H1 (cell line): Measurements from ENCODE around the gene CCDC9B.

Experiments used
- BRCA1 ChIP-seq: IDR thresholded peaks from 2 replicates; pipeline ENCODE4 v1.6.1; 2012; ENCODE audit warnings: low read depth, low read length, improper control_type of control experiment
- EZH2 ChIP-seq: fragments of 200-600 bp; sonication (generic); IDR thresholded peaks from 2 replicates; pipeline ENCODE4 v1.7.1; 2012; ENCODE audit warnings: low read depth, mild to moderate bottlenecking, moderate library complexity, low read length, inconsistent platforms; ENCODE audit not compliant: severe bottlenecking
- POLR2A ChIP-seq, 2 experiments: IDR thresholded peaks; 1 replicate in 1 of 2; 2 replicates in 1 of 2; pipeline ENCODE4 v1.6.1; 2011; ENCODE audit warnings: low read depth in 2 of 2, low read length in 2 of 2, mild to moderate bottlenecking in 2 of 2; ENCODE audit errors: control extremely low read depth in 1 of 2
- RAD21 ChIP-seq, 2 experiments: IDR thresholded peaks in 1 of 2; conservative IDR thresholded peaks in 1 of 2; 2 replicates each; pipeline ENCODE4 v1.6.1; 2011; ENCODE audit warnings: low read depth in 2 of 2, low read length in 2 of 2, improper control_type of control experiment in 1 of 2, inconsistent platforms in 1 of 2, mild to moderate bottlenecking in 1 of 2, moderate library complexity in 1 of 2
- RXRA ChIP-seq: IDR thresholded peaks from 2 replicates; pipeline ENCODE4 v1.6.1; 2011; ENCODE audit warnings: low read depth, mild to moderate bottlenecking, low read length, moderate library complexity; ENCODE audit not compliant: insufficient read depth
- SIN3A ChIP-seq, 2 experiments: IDR thresholded peaks in 1 of 2; conservative IDR thresholded peaks in 1 of 2; 2 replicates each; pipeline ENCODE4 v1.6.1; 2011 to 2012; ENCODE audit warnings: low read length in 2 of 2, improper control_type of control experiment in 1 of 2, low read depth in 1 of 2, mild to moderate bottlenecking in 1 of 2
- TAF1 ChIP-seq: IDR thresholded peaks from 2 replicates; pipeline ENCODE4 v1.6.1; 2011; ENCODE audit warnings: mild to moderate bottlenecking, low read depth, low read length
- TAF7 ChIP-seq: optimal IDR thresholded peaks from 2 replicates; pipeline ENCODE3; 2011; ENCODE audit warnings: low read depth, mild to moderate bottlenecking, inconsistent platforms, low read length, moderate library complexity, borderline replicate concordance
- TCF12 ChIP-seq: IDR thresholded peaks from 2 replicates; pipeline ENCODE4 v1.6.1; 2011; ENCODE audit warnings: low read depth, mild to moderate bottlenecking, low read length
- ZNF274 ChIP-seq: IDR thresholded peaks from 2 replicates; pipeline ENCODE4 v1.7.0; 2012; ENCODE audit warnings: low read length, borderline replicate concordance; ENCODE audit errors: extremely low read depth
- TF ChIP-seq, protein P1 (sequence below), 3 experiments: IDR thresholded peaks; 1 replicate in 2 of 3; 2 replicates in 1 of 3; pipeline versions ENCODE4 v1.5.1 to v1.6.1; 2011; ENCODE audit warnings: low read length in 3 of 3, mild to moderate bottlenecking in 3 of 3, inconsistent platforms in 2 of 3, low read depth in 1 of 3, moderate library complexity in 1 of 3; ENCODE audit not compliant: insufficient read depth in 1 of 3; ENCODE audit errors: control extremely low read depth in 1 of 3
- TF ChIP-seq, protein P2 (sequence below): IDR thresholded peaks from 2 replicates; pipeline ENCODE4 v1.6.1; 2011; ENCODE audit warnings: low read length, improper control_type of control experiment
- TF ChIP-seq, protein P3 (sequence below): IDR thresholded peaks from 2 replicates; pipeline ENCODE4 v1.6.1; 2012; ENCODE audit warnings: low read length, inconsistent platforms

DNA sequence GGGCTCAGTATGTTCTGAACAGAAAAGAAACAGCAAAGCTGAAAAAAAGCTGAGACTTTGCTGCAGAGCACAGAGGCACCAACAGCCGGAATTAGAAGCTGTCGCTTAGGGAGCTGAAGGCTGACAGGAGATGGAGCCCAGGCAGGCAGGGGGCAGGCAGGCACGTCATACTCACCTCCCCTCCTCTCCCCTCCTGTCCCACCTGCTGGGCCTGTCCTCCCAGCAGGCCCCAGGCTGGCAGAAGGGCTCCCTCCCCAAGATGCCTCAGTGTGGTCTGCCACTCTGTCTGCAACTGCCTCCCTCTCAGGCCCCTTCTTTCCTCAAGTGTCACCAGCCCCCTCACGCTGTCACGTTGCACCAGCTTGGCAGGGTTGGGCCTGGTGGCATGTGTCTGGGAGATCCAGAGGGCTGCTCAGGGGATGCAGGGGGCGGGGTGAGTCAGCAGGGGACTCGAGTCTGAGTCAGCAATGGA is 54.6 kb downstream of the CCDC9B start:
- no peak for TF ChIP-seq EZH2
- TF ChIP-seq POLR2A (IDR thresholded peaks at IDR 0.05; ENCODE audit: control extremely low read depth in 1 of 2, low read depth in 2 of 2, low read length in 2 of 2): no peak
- TF ChIP-seq, protein P1, sequence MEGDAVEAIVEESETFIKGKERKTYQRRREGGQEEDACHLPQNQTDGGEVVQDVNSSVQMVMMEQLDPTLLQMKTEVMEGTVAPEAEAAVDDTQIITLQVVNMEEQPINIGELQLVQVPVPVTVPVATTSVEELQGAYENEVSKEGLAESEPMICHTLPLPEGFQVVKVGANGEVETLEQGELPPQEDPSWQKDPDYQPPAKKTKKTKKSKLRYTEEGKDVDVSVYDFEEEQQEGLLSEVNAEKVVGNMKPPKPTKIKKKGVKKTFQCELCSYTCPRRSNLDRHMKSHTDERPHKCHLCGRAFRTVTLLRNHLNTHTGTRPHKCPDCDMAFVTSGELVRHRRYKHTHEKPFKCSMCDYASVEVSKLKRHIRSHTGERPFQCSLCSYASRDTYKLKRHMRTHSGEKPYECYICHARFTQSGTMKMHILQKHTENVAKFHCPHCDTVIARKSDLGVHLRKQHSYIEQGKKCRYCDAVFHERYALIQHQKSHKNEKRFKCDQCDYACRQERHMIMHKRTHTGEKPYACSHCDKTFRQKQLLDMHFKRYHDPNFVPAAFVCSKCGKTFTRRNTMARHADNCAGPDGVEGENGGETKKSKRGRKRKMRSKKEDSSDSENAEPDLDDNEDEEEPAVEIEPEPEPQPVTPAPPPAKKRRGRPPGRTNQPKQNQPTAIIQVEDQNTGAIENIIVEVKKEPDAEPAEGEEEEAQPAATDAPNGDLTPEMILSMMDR (IDR thresholded peaks at IDR 0.05; ENCODE audit: control extremely low read depth in 1 of 3, insufficient read depth in 1 of 3, low read depth in 1 of 3, low read length in 3 of 3): no peak
- no peak for TF ChIP-seq TCF12
- no peak for TF ChIP-seq RXRA
- TF ChIP-seq, protein P2, sequence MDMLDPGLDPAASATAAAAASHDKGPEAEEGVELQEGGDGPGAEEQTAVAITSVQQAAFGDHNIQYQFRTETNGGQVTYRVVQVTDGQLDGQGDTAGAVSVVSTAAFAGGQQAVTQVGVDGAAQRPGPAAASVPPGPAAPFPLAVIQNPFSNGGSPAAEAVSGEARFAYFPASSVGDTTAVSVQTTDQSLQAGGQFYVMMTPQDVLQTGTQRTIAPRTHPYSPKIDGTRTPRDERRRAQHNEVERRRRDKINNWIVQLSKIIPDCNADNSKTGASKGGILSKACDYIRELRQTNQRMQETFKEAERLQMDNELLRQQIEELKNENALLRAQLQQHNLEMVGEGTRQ: no peak
- no peak for TF ChIP-seq ZNF274
- TF ChIP-seq TAF7: no peak
- TF ChIP-seq, protein P3, sequence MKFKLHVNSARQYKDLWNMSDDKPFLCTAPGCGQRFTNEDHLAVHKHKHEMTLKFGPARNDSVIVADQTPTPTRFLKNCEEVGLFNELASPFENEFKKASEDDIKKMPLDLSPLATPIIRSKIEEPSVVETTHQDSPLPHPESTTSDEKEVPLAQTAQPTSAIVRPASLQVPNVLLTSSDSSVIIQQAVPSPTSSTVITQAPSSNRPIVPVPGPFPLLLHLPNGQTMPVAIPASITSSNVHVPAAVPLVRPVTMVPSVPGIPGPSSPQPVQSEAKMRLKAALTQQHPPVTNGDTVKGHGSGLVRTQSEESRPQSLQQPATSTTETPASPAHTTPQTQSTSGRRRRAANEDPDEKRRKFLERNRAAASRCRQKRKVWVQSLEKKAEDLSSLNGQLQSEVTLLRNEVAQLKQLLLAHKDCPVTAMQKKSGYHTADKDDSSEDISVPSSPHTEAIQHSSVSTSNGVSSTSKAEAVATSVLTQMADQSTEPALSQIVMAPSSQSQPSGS: no peak
- TF ChIP-seq RAD21 (IDR thresholded peaks at IDR 0.05 in 1 of 2, conservative IDR thresholded peaks at IDR 0.05 in 1 of 2; ENCODE audit: low read depth in 2 of 2, low read length in 2 of 2): no peak
- TF ChIP-seq BRCA1: no peak
- no peak for TF ChIP-seq TAF1
- TF ChIP-seq SIN3A (conservative IDR thresholded peaks at IDR 0.05 in 1 of 2, IDR thresholded peaks at IDR 0.05 in 1 of 2; ENCODE audit: low read depth in 1 of 2, low read length in 2 of 2): no peak
